GM23248 (cell line): ENCODE measurements around the gene JARID2. TPM values are rescaled to one million over a fixed set of nuclear protein-coding genes. Genes with fewer than 3 reads are reported as not detected.

Experiments used
- DNase-seq: peaks from one replicate; pipeline ENCODE4 v3.0.0-alpha.2; 2015
- H2AFZ ChIP-seq: fragments of 200-600 bp; sonication (generic); 2 replicates; pipeline ENCODE4 v1.6.1; 2016; ENCODE audit warnings: antibody characterized with exemption
- H3F3A ChIP-seq: fragments of 200-600 bp; sonication (generic); 2 replicates; pipeline ENCODE4 v1.6.1; 2016; ENCODE audit warnings: mild to moderate bottlenecking, antibody characterized with exemption, mixed run types; ENCODE audit not compliant: insufficient read depth
- H3K27ac ChIP-seq: fragments of 200-600 bp; sonication (generic); 2 replicates; pipeline ENCODE4 v1.5.1; 2016; ENCODE audit warnings: mild to moderate bottlenecking
- H3K27me3 ChIP-seq: fragments of 200-600 bp; sonication (generic); replicated peaks from 2 replicates; pipeline ENCODE4 v1.6.1; 2016; ENCODE audit warnings: mild to moderate bottlenecking; ENCODE audit not compliant: insufficient read depth
- H3K36me3 ChIP-seq: fragments of 200-600 bp; sonication (generic); 2 replicates; pipeline ENCODE4 v1.6.1; 2016; ENCODE audit warnings: low read depth, mild to moderate bottlenecking
- H3K4me1 ChIP-seq: fragments of 200-600 bp; sonication (generic); 2 replicates; pipeline ENCODE4 v1.6.1; 2016; ENCODE audit warnings: mild to moderate bottlenecking; ENCODE audit not compliant: insufficient read depth
- H3K4me2 ChIP-seq: fragments of 200-600 bp; sonication (generic); one replicate; pipeline ENCODE4 v1.6.1; 2016; ENCODE audit warnings: mild to moderate bottlenecking; ENCODE audit not compliant: unreplicated experiment
- H3K4me3 ChIP-seq: fragments of 200-600 bp; sonication (generic); 2 replicates; pipeline ENCODE4 v1.5.1; 2016; ENCODE audit warnings: mild to moderate bottlenecking
- H3K79me2 ChIP-seq: fragments of 200-600 bp; sonication (generic); 2 replicates; pipeline ENCODE4 v1.6.1; 2016; ENCODE audit warnings: mild to moderate bottlenecking; ENCODE audit not compliant: insufficient read depth
- H3K9ac ChIP-seq: fragments of 200-600 bp; sonication (generic); 2 replicates; pipeline ENCODE4 v1.6.1; 2016; ENCODE audit warnings: mild to moderate bottlenecking
- H3K9me2 ChIP-seq: fragments of 200-600 bp; sonication (generic); 2 replicates; pipeline ENCODE4 v1.6.1; 2016; ENCODE audit warnings: mixed run types, mild to moderate bottlenecking, moderate library complexity; ENCODE audit not compliant: insufficient read depth
- H3K9me3 ChIP-seq: fragments of 200-600 bp; sonication (generic); one replicate; pipeline ENCODE4 v1.6.1; 2017; ENCODE audit warnings: low read depth
- H4K20me1 ChIP-seq: fragments of 200-600 bp; sonication (generic); 2 replicates; pipeline ENCODE4 v1.6.0; 2016; ENCODE audit not compliant: insufficient read depth
- EZH2 ChIP-seq: fragments of 200-600 bp; sonication (generic); IDR thresholded peaks from 2 replicates; pipeline ENCODE4 v1.6.1; 2018; ENCODE audit warnings: antibody characterized with exemption, mild to moderate bottlenecking; ENCODE audit not compliant: insufficient read depth, poor library complexity, severe bottlenecking
- EZH2phosphoT487 ChIP-seq: fragments of 200-600 bp; sonication (generic); IDR thresholded peaks from 2 replicates; pipeline ENCODE4 v1.6.1; 2018; ENCODE audit warnings: antibody characterized with exemption, moderate library complexity, mild to moderate bottlenecking, low read depth; ENCODE audit not compliant: insufficient read depth
- WGBS, 2 experiments: methylation state at CpG; one replicate each; pipeline ENCODE4 v1.1.6; 2015 to 2017; ENCODE audit warnings: low lambda C conversion rate in 2 of 2, low coverage in 1 of 2; ENCODE audit errors: missing lambda C conversion rate in 2 of 2; 5-methylcytosine and 5-hydroxymethylcytosine counted together
- in situ Hi-C: fragments of 300-500 bp; cut with MboI; formaldehyde crosslinking; loops from 2 replicates; pipeline ENCODE4 v1.15.0; 2020
- polyA plus RNA-seq: library from polyadenylated mRNA; unstranded; fragments of >200 nt; fragmentation: Nextera tagmentation; extraction: Ambion mirVana; gene quantifications from 2 replicates; pipeline ENCODE4 v1.2.1, GENCODE V29; 2016
- total RNA-seq: library from RNA; depleted of rRNA; stranded (reverse); fragments of >200 nt; shearing (Covaris generic); gene quantifications from 2 replicates; pipeline ENCODE4 v1.2.3, GENCODE V29; 2014

Gene JARID2
- total and polyA plus RNA-seq, 2 experiments from 2014 or later: 3.9 to 9.3 TPM

- H3K4me1 ChIP-seq: peaks cover 57% of the 10 kb centered on the region
- peaks cover 99% of the 10 kb centered on the region for H3K79me2 ChIP-seq
- peak overlapping the region; percentile 63; the same call in 1 of the 2 replicates for H3K4me3 ChIP-seq
- H3K9me2 ChIP-seq: no peaks in the 10 kb centered on the region
- no peaks in the 10 kb centered on the region for H3K36me3 ChIP-seq
- H3F3A ChIP-seq: peaks cover 45% of the 10 kb centered on the region
- H3K9ac ChIP-seq: peak overlapping the region; percentile 62; the same call in 1 of the 2 replicates
- H3K27ac ChIP-seq: peak overlapping the region; percentile 73
- WGBS, 2 experiments: 36% methylated on average over 6 of the region's 6 CpGs
- TF ChIP-seq EZH2phosphoT487: no peak
- TF ChIP-seq EZH2: no peak
- peak overlapping the region; percentile 83 for H3K4me2 ChIP-seq
- in situ Hi-C loops: no loop called here
- peak; percentile 52 for DNase-seq
- H3K9me3 ChIP-seq: no peaks in the 10 kb centered on the region
- H2AFZ ChIP-seq: no peak overlapping the region
- H4K20me1 ChIP-seq: peaks cover 12% of the 10 kb centered on the region; the same call in 1 of the 2 replicates
- no peaks in the 10 kb centered on the region for H3K27me3 ChIP-seq
Measured at GRCh38 chr6:15430931-15431405, 185.1 kb downstream of the JARID2 start.

GRCh38 chr6:15431762-15432483 is 186.1 kb downstream of the JARID2 start:
- H3K9me2 ChIP-seq: no peaks in the 10 kb centered on the region
- peak overlapping the region; percentile 63 for H3K4me3 ChIP-seq
- no peaks in the 10 kb centered on the region for H3K36me3 ChIP-seq
- no peaks in the 10 kb centered on the region for H3K27me3 ChIP-seq
- peak; percentile 71 for DNase-seq
- H3K9me3 ChIP-seq: no peaks in the 10 kb centered on the region
- H3F3A ChIP-seq: peaks cover 45% of the 10 kb centered on the region
- TF ChIP-seq EZH2: no peak
- no peak for TF ChIP-seq EZH2phosphoT487
- H3K4me2 ChIP-seq: peak overlapping the region; percentile 83
- 25 to 29% methylated on average over 9 of the region's 9 CpGs for WGBS, 2 experiments
- peak overlapping the region; percentile 62 for H3K9ac ChIP-seq
- in situ Hi-C loops: no loop called here
- H4K20me1 ChIP-seq: peaks cover 4% of the 10 kb centered on the region; the same call in 1 of the 2 replicates
- H2AFZ ChIP-seq: peak overlapping the region; percentile 28; the same call in 1 of the 2 replicates
- H3K79me2 ChIP-seq: peaks cover 99% of the 10 kb centered on the region
- H3K27ac ChIP-seq: peak overlapping the region; percentile 73
- peaks cover 57% of the 10 kb centered on the region for H3K4me1 ChIP-seq

- Histone ChIP-seq H3K4me3 (no peak overlapping the region), H3K9me2 (no peaks in the 10 kb centered on the region), H3K4me1 (peaks cover 57% of the 10 kb centered on the region), H3K9ac (no peak overlapping the region), H4K20me1 (peaks cover 4% of the 10 kb centered on the region; the same call in 1 of the 2 replicates), H3K27me3 (no peaks in the 10 kb centered on the region), H3K79me2 (peaks cover 99% of the 10 kb centered on the region), H3K36me3 (no peaks in the 10 kb centered on the region), H3F3A (peaks cover 45% of the 10 kb centered on the region), H2AFZ (no peak overlapping the region), H3K27ac (no peak overlapping the region), H3K4me2 (no peak overlapping the region), H3K9me3 (no peaks in the 10 kb centered on the region)
- no peak for DNase-seq
- in situ Hi-C loops: no loop called here
- 49 to 61% methylated on average over 2 of the region's 2 CpGs for WGBS, 2 experiments
- TF ChIP-seq EZH2phosphoT487: no peak
- no peak for TF ChIP-seq EZH2
Measured at GRCh38 chr6:15433511-15433861, 187.6 kb downstream of the JARID2 start.

- Histone ChIP-seq H4K20me1 (peaks cover 4% of the 10 kb centered on the region; the same call in 1 of the 2 replicates), H3K9ac (no peak overlapping the region), H3K27me3 (no peaks in the 10 kb centered on the region), H3K79me2 (peaks cover 99% of the 10 kb centered on the region), H3F3A (peaks cover 43% of the 10 kb centered on the region), H3K27ac (no peak overlapping the region), H2AFZ (no peak overlapping the region), H3K4me3 (no peak overlapping the region), H3K9me3 (no peaks in the 10 kb centered on the region), H3K36me3 (no peaks in the 10 kb centered on the region), H3K4me1 (peaks cover 50% of the 10 kb centered on the region), H3K4me2 (no peak overlapping the region), H3K9me2 (no peaks in the 10 kb centered on the region)
- TF ChIP-seq EZH2: no peak
- no peak for TF ChIP-seq EZH2phosphoT487
- in situ Hi-C loops: no loop called here
- no peak for DNase-seq
- WGBS, 2 experiments: 97 to 100% methylated on average over 1 of the region's 1 CpG
Measured at GRCh38 chr6:15434263-15434662, 188.4 kb downstream of the JARID2 start.
